ENCODE data around the gene CYP2A13.
"Not testable (repeated sequence)": the region's sequence is repeated elsewhere in the genome, so short reads cannot be mapped to it uniquely, and the experiment has no call there.

CYP2A13 gene

GRCh38 chr19:41098762-41099161 lies 10.5 kb downstream of the CYP2A13 start:
- TF ChIP-seq, protein P1, sequence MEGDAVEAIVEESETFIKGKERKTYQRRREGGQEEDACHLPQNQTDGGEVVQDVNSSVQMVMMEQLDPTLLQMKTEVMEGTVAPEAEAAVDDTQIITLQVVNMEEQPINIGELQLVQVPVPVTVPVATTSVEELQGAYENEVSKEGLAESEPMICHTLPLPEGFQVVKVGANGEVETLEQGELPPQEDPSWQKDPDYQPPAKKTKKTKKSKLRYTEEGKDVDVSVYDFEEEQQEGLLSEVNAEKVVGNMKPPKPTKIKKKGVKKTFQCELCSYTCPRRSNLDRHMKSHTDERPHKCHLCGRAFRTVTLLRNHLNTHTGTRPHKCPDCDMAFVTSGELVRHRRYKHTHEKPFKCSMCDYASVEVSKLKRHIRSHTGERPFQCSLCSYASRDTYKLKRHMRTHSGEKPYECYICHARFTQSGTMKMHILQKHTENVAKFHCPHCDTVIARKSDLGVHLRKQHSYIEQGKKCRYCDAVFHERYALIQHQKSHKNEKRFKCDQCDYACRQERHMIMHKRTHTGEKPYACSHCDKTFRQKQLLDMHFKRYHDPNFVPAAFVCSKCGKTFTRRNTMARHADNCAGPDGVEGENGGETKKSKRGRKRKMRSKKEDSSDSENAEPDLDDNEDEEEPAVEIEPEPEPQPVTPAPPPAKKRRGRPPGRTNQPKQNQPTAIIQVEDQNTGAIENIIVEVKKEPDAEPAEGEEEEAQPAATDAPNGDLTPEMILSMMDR (IDR thresholded peaks at IDR 0.05; ENCODE audit: control insufficient read depth, insufficient read depth, low read depth, low read length, missing control alignments), result no peak
- no peak for DNase-seq (ENCODE audit: low read depth)
- no peak overlapping the region for H3K4me3 ChIP-seq (ENCODE audit: control insufficient read depth, low read depth, low read length)

- not testable (repeated sequence) for DNase-seq (ENCODE audit: low read depth); H3K4me3 ChIP-seq (ENCODE audit: control insufficient read depth, low read depth, low read length)
These were observed 14.0 kb downstream of the CYP2A13 start for GRCh38 chr19:41102210-41102609.

DNA sequence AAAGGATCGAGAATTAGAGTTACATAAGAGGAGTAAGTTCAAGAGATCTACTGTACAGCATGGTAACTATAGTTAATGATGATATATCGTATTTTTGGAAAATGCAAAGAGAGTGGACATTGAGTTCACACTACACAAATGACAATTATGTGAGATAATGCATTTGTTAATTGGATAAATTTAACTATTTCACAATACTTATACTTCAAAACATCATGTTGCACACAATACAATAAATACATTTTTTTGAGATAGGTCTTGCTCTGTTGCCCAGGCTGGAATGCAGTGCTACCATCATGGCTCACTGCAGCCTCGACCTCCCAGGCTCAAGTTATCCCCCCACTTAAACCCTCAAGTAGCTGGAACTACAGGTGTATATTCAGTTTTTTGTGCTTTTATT lies 17.9 kb downstream of the CYP2A13 start:
- no peak overlapping the region for H3K4me3 ChIP-seq (ENCODE audit: control insufficient read depth, low read depth, low read length)
- DNase-seq (ENCODE audit: low read depth), result no peak
- TF ChIP-seq, protein P1 (IDR thresholded peaks at IDR 0.05; ENCODE audit: control insufficient read depth, insufficient read depth, low read depth, low read length, missing control alignments), result no peak

DNA sequence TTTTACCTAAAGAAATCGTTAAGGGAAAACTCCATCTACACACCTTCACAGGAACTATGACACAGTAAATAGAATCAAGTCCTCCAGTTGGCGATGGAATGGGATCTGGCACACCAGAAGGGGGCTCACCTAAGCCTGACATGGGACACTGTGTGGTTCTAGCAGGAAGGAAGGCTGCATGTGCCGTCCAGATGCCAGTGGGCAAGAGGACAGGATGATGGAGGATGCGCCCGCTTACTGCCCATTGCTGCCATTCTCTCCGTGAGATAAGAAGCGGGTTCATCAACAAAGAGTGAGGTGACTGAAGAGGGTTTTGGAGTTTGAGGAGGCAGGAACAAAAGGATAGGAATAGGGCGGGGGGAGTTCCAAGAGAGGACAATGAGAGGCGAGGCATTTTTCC lies 23.0 kb downstream of the CYP2A13 start:
- TF ChIP-seq, protein P1 (IDR thresholded peaks at IDR 0.05; ENCODE audit: control insufficient read depth, insufficient read depth, low read depth, low read length, missing control alignments), result no peak
- H3K4me3 ChIP-seq (ENCODE audit: control insufficient read depth, low read depth, low read length), result no peak overlapping the region
- no peak for DNase-seq (ENCODE audit: low read depth)

- H3K4me3 ChIP-seq (ENCODE audit: control insufficient read depth, low read depth, low read length), result no peak overlapping the region
- TF ChIP-seq, protein P1 (IDR thresholded peaks at IDR 0.05; ENCODE audit: control insufficient read depth, insufficient read depth, low read depth, low read length, missing control alignments), result no peak
- DNase-seq (ENCODE audit: low read depth), result no peak
These were observed 23.6 kb downstream of the CYP2A13 start for GRCh38 chr19:41111750-41112295.

GRCh38 chr19:41112728-41113290 lies 24.6 kb downstream of the CYP2A13 start:
- TF ChIP-seq, protein P1 (IDR thresholded peaks at IDR 0.05; ENCODE audit: control insufficient read depth, insufficient read depth, low read depth, low read length, missing control alignments), result no peak
- no peak overlapping the region for H3K4me3 ChIP-seq (ENCODE audit: control insufficient read depth, low read depth, low read length)
- no peak for DNase-seq (ENCODE audit: low read depth)

DNA sequence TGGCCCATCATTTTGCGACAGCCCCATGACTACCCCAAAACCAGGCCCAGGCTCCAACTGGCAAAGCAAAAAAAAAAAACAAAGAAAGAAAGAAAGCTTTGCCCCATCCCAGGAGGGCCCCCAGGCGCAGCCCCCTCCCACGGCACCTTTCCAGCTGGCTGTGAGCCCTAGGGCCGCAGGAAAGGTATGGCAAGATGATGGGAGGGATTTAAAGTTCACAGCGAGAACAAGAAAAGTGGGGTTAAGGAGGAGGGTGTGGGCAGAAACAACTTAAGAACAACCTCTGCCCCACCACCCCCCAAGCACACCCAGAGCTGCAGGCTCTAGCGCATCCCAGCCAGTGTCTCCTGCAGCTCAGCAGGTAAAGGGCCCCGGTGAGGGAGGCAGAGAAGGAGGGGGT lies 25.9 kb downstream of the CYP2A13 start, which contains the start of gene CYP2F1:
Gene CYP2F1 (plus strand): TSS at position 301 of the 400 bp plus-strand sequence. CDS start 1,757 bp downstream, outside the sequence.
- DNase-seq (ENCODE audit: low read depth), result no peak
- no peak within 1 kb of the TSS for H3K4me3 ChIP-seq (ENCODE audit: control insufficient read depth, low read depth, low read length)
- TF ChIP-seq, protein P1 (IDR thresholded peaks at IDR 0.05; ENCODE audit: control insufficient read depth, insufficient read depth, low read depth, low read length, missing control alignments), result no peak

Measured in AG09309 (cell line).